Measurements from ENCODE around the gene KCTD16.

Gene KCTD16

GRCh38 chr5:144249755-144250464 lies 79.2 kb downstream of the KCTD16 start:
- no peaks in the 10 kb centered on the region for H3K36me3 ChIP-seq (ENCODE audit: insufficient read depth, low read length)
- no peak overlapping the region for H3K9ac ChIP-seq (ENCODE audit: low read depth, low read length, poor library complexity, severe bottlenecking)
- H3K79me2 ChIP-seq (ENCODE audit: insufficient read depth, low read length), result no peaks in the 10 kb centered on the region
- H2AFZ ChIP-seq (ENCODE audit: low read length), result no peak overlapping the region
- no peak overlapping the region for H3K4me3 ChIP-seq (ENCODE audit: low read length, poor library complexity, severe bottlenecking)
- H4K20me1 ChIP-seq (ENCODE audit: insufficient read depth, low read length, poor library complexity, severe bottlenecking), result no peaks in the 10 kb centered on the region
- H3K9me3 ChIP-seq (ENCODE audit: insufficient read depth, low read depth, low read length), result no peaks in the 10 kb centered on the region
- no peaks in the 10 kb centered on the region for H3K9me2 ChIP-seq (replicated peaks; ENCODE audit: low read depth, low read length)
- no peaks in the 10 kb centered on the region for H3F3A ChIP-seq (ENCODE audit: low read depth)
- TF ChIP-seq EZH2phosphoT487 (IDR thresholded peaks at IDR 0.05; ENCODE audit: borderline replicate concordance) (no peak), CTCF (conservative IDR thresholded peaks at IDR 0.05; ENCODE audit: low read length) (no peak)
- no peak overlapping the region for H3K4me2 ChIP-seq (ENCODE audit: low read depth, low read length, poor library complexity, severe bottlenecking)
- H3K27me3 ChIP-seq (ENCODE audit: insufficient read depth, low read length, poor library complexity, severe bottlenecking), result no peaks in the 10 kb centered on the region
- H3K4me1 ChIP-seq (ENCODE audit: insufficient read depth, low read length, poor library complexity, severe bottlenecking), result no peaks in the 10 kb centered on the region

DNA sequence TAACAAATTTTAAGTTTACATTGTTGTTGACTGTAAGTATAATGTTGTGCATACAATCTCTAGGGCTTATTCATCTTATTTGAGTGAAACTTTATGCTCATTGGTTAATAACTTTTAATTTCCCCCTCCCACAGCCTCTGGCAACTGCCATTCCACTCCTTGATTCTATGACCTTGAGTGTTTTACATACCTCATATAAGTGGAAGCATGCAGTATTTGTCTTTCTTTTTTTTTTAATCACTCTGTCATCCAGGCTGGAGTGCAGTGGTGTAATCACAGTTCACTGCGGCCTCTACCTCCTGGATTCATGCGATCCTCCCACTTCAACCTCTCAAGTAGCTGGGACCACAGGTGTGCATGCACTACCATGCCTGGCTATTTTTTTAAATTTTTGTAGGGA lies 83.9 kb downstream of the KCTD16 start:
- H3K9me2 ChIP-seq (replicated peaks; ENCODE audit: low read depth, low read length), result no peaks in the 10 kb centered on the region

GRCh38 chr5:144260121-144260520 lies 89.4 kb downstream of the KCTD16 start:
- no peaks in the 10 kb centered on the region for H3K9me2 ChIP-seq (replicated peaks; ENCODE audit: low read depth, low read length)
- no peak overlapping the region for H3K9ac ChIP-seq (ENCODE audit: low read depth, low read length, poor library complexity, severe bottlenecking)
- TF ChIP-seq CTCF (conservative IDR thresholded peaks at IDR 0.05; ENCODE audit: low read length) (no peak), EZH2phosphoT487 (IDR thresholded peaks at IDR 0.05; ENCODE audit: borderline replicate concordance) (no peak)
- no peaks in the 10 kb centered on the region for H3K4me1 ChIP-seq (ENCODE audit: insufficient read depth, low read length, poor library complexity, severe bottlenecking)
- H3K36me3 ChIP-seq (ENCODE audit: insufficient read depth, low read length), result no peaks in the 10 kb centered on the region
- no peak overlapping the region for H3K4me3 ChIP-seq (ENCODE audit: low read length, poor library complexity, severe bottlenecking)
- H3K9me3 ChIP-seq (ENCODE audit: insufficient read depth, low read depth, low read length), result no peaks in the 10 kb centered on the region
- H3K79me2 ChIP-seq (ENCODE audit: insufficient read depth, low read length), result no peaks in the 10 kb centered on the region
- H2AFZ ChIP-seq (ENCODE audit: low read length), result no peak overlapping the region
- H3K4me2 ChIP-seq (ENCODE audit: low read depth, low read length, poor library complexity, severe bottlenecking), result no peak overlapping the region
- H3K27me3 ChIP-seq (ENCODE audit: insufficient read depth, low read length, poor library complexity, severe bottlenecking), result no peaks in the 10 kb centered on the region
- H3F3A ChIP-seq (ENCODE audit: low read depth), result no peaks in the 10 kb centered on the region
- H4K20me1 ChIP-seq (ENCODE audit: insufficient read depth, low read length, poor library complexity, severe bottlenecking), result no peaks in the 10 kb centered on the region

More for the DNA sequence above, 83.9 kb downstream of the KCTD16 start:
- TF ChIP-seq EZH2phosphoT487 (IDR thresholded peaks at IDR 0.05; ENCODE audit: borderline replicate concordance) (no peak), CTCF (conservative IDR thresholded peaks at IDR 0.05; ENCODE audit: low read length) (no peak)
- Histone ChIP-seq H2AFZ (ENCODE audit: low read length) (no peak overlapping the region), H3K79me2 (ENCODE audit: insufficient read depth, low read length) (no peaks in the 10 kb centered on the region), H4K20me1 (ENCODE audit: insufficient read depth, low read length, poor library complexity, severe bottlenecking) (no peaks in the 10 kb centered on the region), H3K36me3 (ENCODE audit: insufficient read depth, low read length) (no peaks in the 10 kb centered on the region), H3K4me2 (ENCODE audit: low read depth, low read length, poor library complexity, severe bottlenecking) (no peak overlapping the region), H3K9me3 (ENCODE audit: insufficient read depth, low read depth, low read length) (no peaks in the 10 kb centered on the region), H3K4me1 (ENCODE audit: insufficient read depth, low read length, poor library complexity, severe bottlenecking) (no peaks in the 10 kb centered on the region), H3K4me3 (ENCODE audit: low read length, poor library complexity, severe bottlenecking) (no peak overlapping the region), H3K27me3 (ENCODE audit: insufficient read depth, low read length, poor library complexity, severe bottlenecking) (no peaks in the 10 kb centered on the region), H3F3A (ENCODE audit: low read depth) (no peaks in the 10 kb centered on the region), H3K9ac (ENCODE audit: low read depth, low read length, poor library complexity, severe bottlenecking) (no peak overlapping the region)

Data from Loucy (cell line).